Activated CD8-positive, alpha-beta memory T cell treated with anti-CD3 and anti-CD28 coated beads for 1 hour (primary cell): ENCODE measurements around the gene COL23A1.

Source experiments
- DNase-seq, 2 donors: peaks; one replicate each; pipeline ENCODE4 v3.0.0-alpha.2; 2020; ENCODE audit warnings: low read depth in 1 of 2; ENCODE audit errors: extremely low read depth in 1 of 2

The COL23A1 gene

GRCh38 chr5:178426326-178427130, 163.7 kb downstream of the COL23A1 start:
- no peak for DNase-seq

GRCh38 chr5:178425621-178426068, 164.5 kb downstream of the COL23A1 start:
- no peak for DNase-seq

GRCh38 chr5:178424810-178425177, 165.4 kb downstream of the COL23A1 start:
- no peak for DNase-seq

- no peak for DNase-seq
Observed at GRCh38 chr5:178423901-178424809, 166.0 kb downstream of the COL23A1 start.

GRCh38 chr5:178423431-178423830, 166.8 kb downstream of the COL23A1 start:
- no peak for DNase-seq

- DNase-seq: no peak
Observed at GRCh38 chr5:178422400-178422775, 167.8 kb downstream of the COL23A1 start.

- DNase-seq: no peak
Observed at GRCh38 chr5:178421699-178422399, 168.3 kb downstream of the COL23A1 start.

- DNase-seq: no peak
Observed at GRCh38 chr5:178421128-178421527, 169.1 kb downstream of the COL23A1 start.

GRCh38 chr5:178420354-178420781, 169.8 kb downstream of the COL23A1 start:
- no peak for DNase-seq

GRCh38 chr5:178419651-178420050, 170.5 kb downstream of the COL23A1 start:
- no peak for DNase-seq

- no peak for DNase-seq
Observed at GRCh38 chr5:178419196-178419595, 171.0 kb downstream of the COL23A1 start.

GRCh38 chr5:178418471-178419010, 171.7 kb downstream of the COL23A1 start:
- no peak for DNase-seq

- DNase-seq: no peak
Observed at GRCh38 chr5:178418031-178418430, 172.2 kb downstream of the COL23A1 start.

GRCh38 chr5:178417391-178417811, 172.8 kb downstream of the COL23A1 start:
- DNase-seq: no peak

GRCh38 chr5:178416919-178417318, 173.3 kb downstream of the COL23A1 start:
- no peak for DNase-seq

GRCh38 chr5:178416206-178416882, 173.8 kb downstream of the COL23A1 start:
- no peak for DNase-seq

GRCh38 chr5:178415353-178415752, 174.8 kb downstream of the COL23A1 start:
- no peak for DNase-seq

GRCh38 chr5:178413988-178414387, 176.2 kb downstream of the COL23A1 start:
- DNase-seq: no peak

- DNase-seq: no peak
Observed at GRCh38 chr5:178411083-178411482, 179.1 kb downstream of the COL23A1 start.

GRCh38 chr5:178407646-178408045, 182.5 kb downstream of the COL23A1 start:
- DNase-seq: no peak
